Neural progenitor cell (in vitro differentiated cells): ENCODE measurements around the gene TMEM176B. TPM values are rescaled to one million over a fixed set of nuclear protein-coding genes. Genes with fewer than 3 reads are reported as not detected.

ENCODE experiments used
- DNase-seq: peaks from one replicate; pipeline ENCODE4 v3.0.0-alpha.2; 2016; ENCODE audit warnings: low spot score
- H2AFZ ChIP-seq: fragments of 200-600 bp; sonication (generic); replicated peaks from 2 replicates; pipeline ENCODE4 v1.6.1; 2016; ENCODE audit warnings: antibody characterized with exemption
- H3F3A ChIP-seq: fragments of 200-600 bp; sonication (generic); 2 replicates; pipeline ENCODE4 v1.6.1; 2016; ENCODE audit warnings: antibody characterized with exemption, low read depth
- H3K27ac ChIP-seq: fragments of 200-600 bp; sonication (generic); 2 replicates; pipeline ENCODE4 v1.5.1; 2016; ENCODE audit warnings: mild to moderate bottlenecking
- H3K27me3 ChIP-seq: fragments of 200-600 bp; sonication (generic); 2 replicates; pipeline ENCODE4 v1.6.1; 2016; ENCODE audit warnings: mild to moderate bottlenecking, moderate library complexity
- H3K36me3 ChIP-seq: fragments of 200-600 bp; sonication (generic); 2 replicates; pipeline ENCODE4 v1.5.1; 2016
- H3K4me1 ChIP-seq: fragments of 200-600 bp; sonication (generic); 2 replicates; pipeline ENCODE4 v1.6.1; 2016; ENCODE audit warnings: mixed run types
- H3K4me2 ChIP-seq: fragments of 200-600 bp; sonication (generic); 2 replicates; pipeline ENCODE4 v1.6.1; 2016
- H3K4me3 ChIP-seq: fragments of 200-600 bp; sonication (generic); 2 replicates; pipeline ENCODE4 v1.5.1; 2016
- H3K79me2 ChIP-seq: fragments of 200-600 bp; sonication (generic); 2 replicates; pipeline ENCODE4 v1.6.1; 2016; ENCODE audit warnings: low read depth
- H3K9ac ChIP-seq: fragments of 200-600 bp; sonication (generic); 2 replicates; pipeline ENCODE4 v1.6.1; 2016
- H3K9me3 ChIP-seq: fragments of 200-600 bp; sonication (generic); 2 replicates; pipeline ENCODE4 v1.5.1; 2016; ENCODE audit warnings: low read depth
- H4K20me1 ChIP-seq: fragments of 200-600 bp; sonication (generic); 2 replicates; pipeline ENCODE4 v1.6.1; 2016; ENCODE audit warnings: low read depth
- H3K27ac Mint-ChIP-seq: 3 replicates; pipeline ENCODE4 v1.8.0; 2021; ENCODE audit warnings: mixed read lengths
- H3K27me3 Mint-ChIP-seq: 2 replicates; pipeline ENCODE4 v1.8.0; 2022; ENCODE audit warnings: low read depth, mild to moderate bottlenecking, inconsistent platforms, moderate library complexity, mixed read lengths; ENCODE audit not compliant: insufficient read depth
- H3K36me3 Mint-ChIP-seq: 3 replicates; pipeline ENCODE4 v1.8.0; 2021; ENCODE audit warnings: mixed read lengths
- H3K4me1 Mint-ChIP-seq: 3 replicates; pipeline ENCODE4 v1.8.0; 2021; ENCODE audit warnings: mixed read lengths
- H3K4me3 Mint-ChIP-seq: 3 replicates; pipeline ENCODE4 v1.8.0; 2021; ENCODE audit warnings: mild to moderate bottlenecking, moderate library complexity, mixed read lengths
- H3K9me3 Mint-ChIP-seq: 3 replicates; pipeline ENCODE4 v1.8.0; 2020; ENCODE audit warnings: mixed read lengths
- EZH2 ChIP-seq: fragments of 200-600 bp; sonication (generic); IDR thresholded peaks from 2 replicates; pipeline ENCODE4 v1.6.1; 2017; ENCODE audit warnings: antibody characterized with exemption, mild to moderate bottlenecking, moderate library complexity
- EZH2phosphoT487 ChIP-seq: fragments of 200-600 bp; sonication (generic); IDR thresholded peaks from 2 replicates; pipeline ENCODE4 v1.6.1; 2017; ENCODE audit warnings: antibody characterized with exemption
- total RNA-seq: library from RNA; depleted of rRNA; stranded (reverse); fragments of >200 nt; gene quantifications from 2 replicates; pipeline ENCODE4 v1.2.3, GENCODE V29; 2015; ENCODE audit warnings: low replicate concordance
- TF ChIP-seq, protein P1 (sequence below): fragments of 200-600 bp; sonication (generic); IDR thresholded peaks from 2 replicates; pipeline ENCODE4 v1.5.1; 2017; ENCODE audit warnings: antibody characterized with exemption, mild to moderate bottlenecking

The TMEM176B gene
- total RNA-seq, 1 donor from 2014 or later, result 0.54 TPM

DNA sequence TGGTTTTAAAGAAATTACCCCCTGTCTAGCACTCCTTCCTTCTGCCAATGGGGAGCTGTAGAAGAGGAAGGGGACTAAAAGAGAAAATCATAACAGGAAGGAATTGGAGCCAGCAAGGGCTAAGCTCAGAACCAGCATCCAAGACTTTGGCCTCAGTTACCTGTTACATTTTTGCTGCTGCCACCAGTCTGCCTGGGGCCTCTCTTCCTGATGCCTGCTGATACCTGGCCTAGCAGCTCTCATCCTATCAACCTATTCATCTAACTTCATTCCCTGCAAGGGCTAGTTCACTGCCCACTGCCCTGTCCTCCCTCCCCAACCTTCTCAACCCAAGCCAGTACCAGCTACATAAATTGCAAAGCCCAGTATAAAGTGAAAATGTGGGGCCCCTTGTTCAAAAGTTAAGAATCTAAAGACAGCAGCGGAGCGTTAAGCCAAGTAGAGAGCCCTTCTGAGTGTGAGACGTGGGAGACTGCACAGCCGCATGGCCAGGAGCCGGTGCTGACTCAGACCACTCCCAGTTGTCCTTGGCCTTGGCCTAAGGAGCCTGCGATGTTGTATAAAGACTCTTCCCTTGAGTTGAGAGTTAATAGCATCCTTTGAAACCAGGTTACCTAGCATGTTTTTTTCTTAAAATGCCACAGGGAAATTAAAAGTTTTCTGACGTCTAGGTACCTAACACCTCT lies 38.9 kb upstream of the TMEM176B start:
- Histone ChIP-seq H3F3A (no peaks in the 10 kb centered on the region), H3K4me3 (no peak overlapping the region), H3K27ac (no peak overlapping the region), H3K36me3 (no peaks in the 10 kb centered on the region), H3K9ac (no peak overlapping the region), H3K4me2 (no peak overlapping the region), H3K27me3 (no peaks in the 10 kb centered on the region), H4K20me1 (no peaks in the 10 kb centered on the region), H3K9me3 (no peaks in the 10 kb centered on the region), H2AFZ (no peak overlapping the region), H3K4me1 (no peaks in the 10 kb centered on the region), H3K79me2 (no peaks in the 10 kb centered on the region)
- no peak overlapping the region for H3K27ac Mint-ChIP-seq
- TF ChIP-seq, protein P1, sequence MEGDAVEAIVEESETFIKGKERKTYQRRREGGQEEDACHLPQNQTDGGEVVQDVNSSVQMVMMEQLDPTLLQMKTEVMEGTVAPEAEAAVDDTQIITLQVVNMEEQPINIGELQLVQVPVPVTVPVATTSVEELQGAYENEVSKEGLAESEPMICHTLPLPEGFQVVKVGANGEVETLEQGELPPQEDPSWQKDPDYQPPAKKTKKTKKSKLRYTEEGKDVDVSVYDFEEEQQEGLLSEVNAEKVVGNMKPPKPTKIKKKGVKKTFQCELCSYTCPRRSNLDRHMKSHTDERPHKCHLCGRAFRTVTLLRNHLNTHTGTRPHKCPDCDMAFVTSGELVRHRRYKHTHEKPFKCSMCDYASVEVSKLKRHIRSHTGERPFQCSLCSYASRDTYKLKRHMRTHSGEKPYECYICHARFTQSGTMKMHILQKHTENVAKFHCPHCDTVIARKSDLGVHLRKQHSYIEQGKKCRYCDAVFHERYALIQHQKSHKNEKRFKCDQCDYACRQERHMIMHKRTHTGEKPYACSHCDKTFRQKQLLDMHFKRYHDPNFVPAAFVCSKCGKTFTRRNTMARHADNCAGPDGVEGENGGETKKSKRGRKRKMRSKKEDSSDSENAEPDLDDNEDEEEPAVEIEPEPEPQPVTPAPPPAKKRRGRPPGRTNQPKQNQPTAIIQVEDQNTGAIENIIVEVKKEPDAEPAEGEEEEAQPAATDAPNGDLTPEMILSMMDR, result no peak
- TF ChIP-seq EZH2 (no peak), EZH2phosphoT487 (no peak)
- H3K36me3 Mint-ChIP-seq, result no peaks in the 10 kb centered on the region
- H3K4me1 Mint-ChIP-seq, result no peaks in the 10 kb centered on the region
- no peak overlapping the region for H3K4me3 Mint-ChIP-seq
- H3K27me3 Mint-ChIP-seq, result peaks cover 2% of the 10 kb centered on the region
- H3K9me3 Mint-ChIP-seq, result no peaks in the 10 kb centered on the region
- no peak for DNase-seq

DNA sequence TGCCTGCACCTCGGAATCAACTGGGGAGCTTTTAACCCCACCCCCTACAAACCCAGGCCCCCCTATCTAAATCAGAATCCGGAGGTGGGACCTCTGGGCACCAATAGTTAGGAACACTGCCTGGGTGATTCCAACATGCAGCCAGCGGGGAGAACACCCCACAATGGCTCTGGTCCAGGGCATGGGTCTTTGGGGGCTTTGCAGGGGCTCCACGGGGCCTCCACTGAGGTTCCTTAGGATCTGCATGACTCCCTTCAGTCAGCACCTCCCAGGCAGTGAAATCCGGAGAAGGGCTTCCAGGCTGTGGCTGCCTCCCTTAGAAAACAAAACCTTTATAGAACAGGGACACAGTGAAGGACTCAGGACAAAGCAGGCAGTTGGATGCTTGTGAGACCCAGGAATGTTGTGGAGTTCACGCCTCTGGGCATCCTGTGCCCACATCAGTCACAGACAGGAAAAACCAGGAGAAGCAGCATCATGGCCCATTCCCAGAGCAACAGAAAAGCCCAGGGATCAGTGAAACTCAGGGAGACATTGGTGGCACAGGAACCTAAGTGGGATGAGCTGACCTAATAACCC lies 35.6 kb upstream of the TMEM176B start:
- Mint-ChIP-seq H3K36me3 (no peaks in the 10 kb centered on the region), H3K4me3 (no peak overlapping the region), H3K4me1 (peaks cover 3% of the 10 kb centered on the region), H3K9me3 (no peaks in the 10 kb centered on the region), H3K27ac (no peak overlapping the region), H3K27me3 (peaks cover 6% of the 10 kb centered on the region)
- Histone ChIP-seq H3K4me3 (no peak overlapping the region), H3K27ac (no peak overlapping the region), H3K4me1 (peaks cover 3% of the 10 kb centered on the region), H3K27me3 (no peaks in the 10 kb centered on the region), H3F3A (no peaks in the 10 kb centered on the region), H3K9me3 (no peaks in the 10 kb centered on the region), H3K9ac (no peak overlapping the region), H3K36me3 (no peaks in the 10 kb centered on the region), H3K4me2 (no peak overlapping the region), H2AFZ (no peak overlapping the region), H4K20me1 (no peaks in the 10 kb centered on the region), H3K79me2 (no peaks in the 10 kb centered on the region)
- TF ChIP-seq, protein P1, result no peak
- TF ChIP-seq EZH2phosphoT487 (no peak), EZH2 (no peak)
- no peak for DNase-seq

DNA sequence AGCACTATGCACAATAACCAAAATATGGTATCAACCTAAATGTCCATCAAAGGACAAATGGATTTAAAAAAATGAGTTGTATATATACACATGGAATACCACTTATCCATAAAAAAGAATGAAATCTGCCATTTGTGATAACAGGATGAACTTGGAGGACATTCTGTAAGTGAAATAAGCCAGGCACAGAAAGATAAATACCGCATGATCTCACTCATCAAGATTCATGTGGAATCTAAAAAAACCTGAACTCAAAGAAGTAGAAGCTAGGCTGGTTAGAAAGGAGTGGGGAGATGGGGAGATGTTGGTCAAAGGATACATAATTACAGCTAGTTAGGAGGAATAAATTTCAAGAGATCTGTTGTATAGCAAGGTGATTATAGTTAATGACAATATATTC lies 34.9 kb upstream of the TMEM176B start:
- no peaks in the 10 kb centered on the region for H4K20me1 ChIP-seq
- no peaks in the 10 kb centered on the region for H3K36me3 Mint-ChIP-seq
- H3K9me3 ChIP-seq, result no peaks in the 10 kb centered on the region
- H3K27me3 Mint-ChIP-seq, result peaks cover 6% of the 10 kb centered on the region
- no peak overlapping the region for H3K4me2 ChIP-seq
- H3K4me1 ChIP-seq, result peaks cover 10% of the 10 kb centered on the region
- H3K4me3 ChIP-seq, result no peak overlapping the region
- no peak overlapping the region for H3K27ac Mint-ChIP-seq
- H3K9me3 Mint-ChIP-seq, result no peaks in the 10 kb centered on the region
- no peak overlapping the region for H2AFZ ChIP-seq
- peaks cover 4% of the 10 kb centered on the region for H3K4me1 Mint-ChIP-seq
- H3K4me3 Mint-ChIP-seq, result no peak overlapping the region
- H3F3A ChIP-seq, result no peaks in the 10 kb centered on the region
- no peak for DNase-seq
- no peaks in the 10 kb centered on the region for H3K36me3 ChIP-seq
- TF ChIP-seq EZH2phosphoT487, result no peak
- no peak for TF ChIP-seq EZH2
- TF ChIP-seq, protein P1, result no peak
- no peaks in the 10 kb centered on the region for H3K79me2 ChIP-seq
- H3K27ac ChIP-seq, result no peak overlapping the region
- no peak overlapping the region for H3K9ac ChIP-seq
- no peaks in the 10 kb centered on the region for H3K27me3 ChIP-seq
